Loucy (cell line): Measurements from ENCODE around the gene ULK1.

Source experiments
- EZH2phosphoT487 ChIP-seq: fragments of 200-600 bp; IDR thresholded peaks from 2 replicates; pipeline ENCODE4 v1.6.1; 2018; ENCODE audit warnings: antibody characterized with exemption, mild to moderate bottlenecking, moderate library complexity, borderline replicate concordance
- TF ChIP-seq, protein P1 (sequence below): fragments of 200-600 bp; sonication (generic); conservative IDR thresholded peaks from 2 replicates; pipeline ENCODE4 v1.5.1; 2014; ENCODE audit warnings: mild to moderate bottlenecking, antibody characterized with exemption, low read length

DNA sequence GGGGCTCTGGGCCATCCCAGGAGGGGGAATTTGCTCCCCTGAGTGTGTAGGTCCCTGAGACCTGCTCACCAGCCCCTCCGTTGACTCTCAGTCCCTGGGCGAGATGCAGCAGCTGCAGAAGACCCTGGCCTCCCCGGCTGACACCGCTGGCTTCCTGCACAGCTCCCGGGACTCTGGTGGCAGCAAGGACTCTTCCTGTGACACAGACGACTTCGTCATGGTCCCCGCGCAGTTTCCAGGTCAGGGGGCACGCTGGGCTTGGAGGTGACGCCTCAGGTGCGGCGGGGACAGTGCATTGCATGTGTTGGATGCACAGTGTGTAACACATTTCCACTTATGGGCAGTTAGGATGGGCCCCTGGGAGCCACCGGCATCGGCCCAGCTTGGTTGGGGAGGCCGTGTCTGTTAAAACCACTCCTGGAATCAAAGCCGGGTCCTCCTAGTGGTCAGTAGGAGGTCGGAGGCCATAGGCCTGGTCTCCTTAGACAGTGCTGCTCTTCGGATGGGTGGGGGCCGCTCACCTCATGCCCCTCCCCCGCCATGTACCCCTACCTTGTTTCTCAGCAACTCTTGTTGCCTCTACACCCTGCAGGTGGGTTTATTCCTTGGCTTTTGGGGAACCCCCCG lies 17.5 kb downstream of the ULK1 start:
- TF ChIP-seq, protein P1, sequence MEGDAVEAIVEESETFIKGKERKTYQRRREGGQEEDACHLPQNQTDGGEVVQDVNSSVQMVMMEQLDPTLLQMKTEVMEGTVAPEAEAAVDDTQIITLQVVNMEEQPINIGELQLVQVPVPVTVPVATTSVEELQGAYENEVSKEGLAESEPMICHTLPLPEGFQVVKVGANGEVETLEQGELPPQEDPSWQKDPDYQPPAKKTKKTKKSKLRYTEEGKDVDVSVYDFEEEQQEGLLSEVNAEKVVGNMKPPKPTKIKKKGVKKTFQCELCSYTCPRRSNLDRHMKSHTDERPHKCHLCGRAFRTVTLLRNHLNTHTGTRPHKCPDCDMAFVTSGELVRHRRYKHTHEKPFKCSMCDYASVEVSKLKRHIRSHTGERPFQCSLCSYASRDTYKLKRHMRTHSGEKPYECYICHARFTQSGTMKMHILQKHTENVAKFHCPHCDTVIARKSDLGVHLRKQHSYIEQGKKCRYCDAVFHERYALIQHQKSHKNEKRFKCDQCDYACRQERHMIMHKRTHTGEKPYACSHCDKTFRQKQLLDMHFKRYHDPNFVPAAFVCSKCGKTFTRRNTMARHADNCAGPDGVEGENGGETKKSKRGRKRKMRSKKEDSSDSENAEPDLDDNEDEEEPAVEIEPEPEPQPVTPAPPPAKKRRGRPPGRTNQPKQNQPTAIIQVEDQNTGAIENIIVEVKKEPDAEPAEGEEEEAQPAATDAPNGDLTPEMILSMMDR = no peak
- TF ChIP-seq EZH2phosphoT487 = no peak
